Hematopoietic multipotent progenitor cell treated with erythropoietin and hydrocortisone succinate and interleukin-3 and kit ligand, for 8 days (in vitro differentiated cells): ENCODE measurements around the gene FCHSD2.
"Not testable (repeated sequence)": the region's sequence is repeated elsewhere in the genome, so short reads cannot be mapped to it uniquely, and the experiment has no call there.

ENCODE experiments used
- DNase-seq: peaks from one replicate; pipeline ENCODE4 v3.0.0-alpha.2; 2015

Gene FCHSD2

GRCh38 chr11:72813740-72814285, 328.3 kb downstream of the FCHSD2 start:
- DNase-seq: peak; percentile 86

GRCh38 chr11:72812967-72813739, 329.0 kb downstream of the FCHSD2 start:
- peak; percentile 83 for DNase-seq

- DNase-seq: no peak
These were observed 329.5 kb downstream of the FCHSD2 start for GRCh38 chr11:72812604-72812966.

GRCh38 chr11:72811686-72812085, 330.4 kb downstream of the FCHSD2 start:
- not testable (repeated sequence) for DNase-seq

- DNase-seq: no peak
These were observed 333.8 kb downstream of the FCHSD2 start for GRCh38 chr11:72808331-72808798.

- peak; percentile 43 for DNase-seq
These were observed 334.3 kb downstream of the FCHSD2 start for GRCh38 chr11:72807792-72808191.

GRCh38 chr11:72807021-72807693, 335.0 kb downstream of the FCHSD2 start:
- peak; percentile 49 for DNase-seq

- DNase-seq: not testable (repeated sequence)
These were observed 335.7 kb downstream of the FCHSD2 start for GRCh38 chr11:72806378-72806777.

- no peak for DNase-seq
These were observed 336.9 kb downstream of the FCHSD2 start for GRCh38 chr11:72805216-72805615.

GRCh38 chr11:72802822-72803221, 339.3 kb downstream of the FCHSD2 start:
- DNase-seq: no peak

- DNase-seq: no peak
These were observed 342.7 kb downstream of the FCHSD2 start for GRCh38 chr11:72799441-72799840.

GRCh38 chr11:72798361-72798760, 343.8 kb downstream of the FCHSD2 start:
- DNase-seq: no peak

- peak; percentile 96 for DNase-seq
These were observed 348.4 kb downstream of the FCHSD2 start, which contains the start of gene STARD10 for GRCh38 chr11:72793425-72794367. TSS of gene STARD10 (minus strand) at chr11:72794047. CDS start at chr11:72781181, 12,866 bp downstream.

- DNase-seq: no peak
These were observed 349.1 kb downstream of the FCHSD2 start for GRCh38 chr11:72793076-72793424.

GRCh38 chr11:72792437-72793021, 349.6 kb downstream of the FCHSD2 start:
- no peak for DNase-seq

GRCh38 chr11:72791228-72791627, 350.9 kb downstream of the FCHSD2 start:
- DNase-seq: not testable (repeated sequence)

- DNase-seq: no peak
These were observed 352.5 kb downstream of the FCHSD2 start for GRCh38 chr11:72789493-72790131.

- no peak for DNase-seq
These were observed 353.9 kb downstream of the FCHSD2 start for GRCh38 chr11:72788241-72788640.

- DNase-seq: peak; percentile 36
These were observed 354.7 kb downstream of the FCHSD2 start for GRCh38 chr11:72787216-72788104.
